Panc1 (cell line): ENCODE results near the gene LMBRD1. TPM values are rescaled to one million over a fixed set of nuclear protein-coding genes. Genes with fewer than 3 reads are reported as not detected.

Source experiments
- ATAC-seq: fragments of 200-7000 bp; cut with Tn5 transposase; 2 replicates; pipeline ENCODE4 v1.9.1; 2020; ENCODE audit warnings: mild to moderate bottlenecking, moderate library complexity
- BruUV-seq: library from RNA; stranded (reverse); fragments of 400-500 nt; replicated peaks from 2 replicates; lab custom pipeline; 2021; lab: Mats Ljungman, UMichigan
- CTCF ChIA-PET: fragments of 300-600 bp; sonication (Branson Sonifier 250); formaldehyde crosslinking; loops from one replicate; lab custom pipeline; 2022; ENCODE audit warnings: antibody characterized with exemption; lab: Charles Lee
- POLR2A ChIA-PET: fragments of 300-600 bp; sonication (Branson Sonifier 250); formaldehyde crosslinking; loops from one replicate; lab custom pipeline; 2022; ENCODE audit warnings: antibody characterized with exemption; lab: Charles Lee
- DNase-seq: peaks from one replicate; pipeline ENCODE4 v3.0.0-alpha.2; 2010; ENCODE audit warnings: low read depth, low spot score
- H3K27ac ChIP-seq: 2 replicates; pipeline ENCODE4 v1.5.1; 2011; ENCODE audit warnings: mild to moderate bottlenecking, low read length, inconsistent platforms
- H3K27me3 ChIP-seq: fragments of 200-500 bp; sonication (Bioruptor generic); 2 replicates; pipeline ENCODE4 v1.6.0; 2014; ENCODE audit warnings: low read length, inconsistent platforms; ENCODE audit not compliant: control insufficient read depth, insufficient read depth
- H3K36me3 ChIP-seq: fragments of 200-500 bp; sonication (Bioruptor generic); 2 replicates; pipeline ENCODE4 v1.5.1; 2014; ENCODE audit warnings: inconsistent platforms, mild to moderate bottlenecking, low read length, moderate library complexity; ENCODE audit not compliant: control insufficient read depth, insufficient read depth
- H3K4me1 ChIP-seq: 2 replicates; pipeline ENCODE4 v1.5.1; 2011; ENCODE audit warnings: inconsistent platforms, mild to moderate bottlenecking, low read length, moderate library complexity; ENCODE audit not compliant: control insufficient read depth, insufficient read depth
- H3K4me3 ChIP-seq, 2 experiments: 2 replicates each; pipeline ENCODE4 v1.5.1; 2011 to 2012; ENCODE audit warnings: low read depth in 2 of 2, low read length in 2 of 2, mild to moderate bottlenecking in 2 of 2, inconsistent platforms in 1 of 2, moderate library complexity in 1 of 2
- H3K9me3 ChIP-seq: fragments of 200-500 bp; sonication (Bioruptor generic); 2 replicates; pipeline ENCODE4 v1.5.1; 2014; ENCODE audit warnings: low read depth, mild to moderate bottlenecking, inconsistent platforms, low read length, moderate library complexity; ENCODE audit not compliant: control insufficient read depth, insufficient read depth
- CTCF ChIP-seq: fragments of 450-650 bp; IDR thresholded peaks from 2 replicates; pipeline ENCODE4 v1.5.1; 2017; ENCODE audit warnings: mild to moderate bottlenecking
- POLR2AphosphoS5 ChIP-seq: IDR thresholded peaks from 2 replicates; pipeline ENCODE4 v1.6.1; 2012; ENCODE audit warnings: mild to moderate bottlenecking, low read depth, low read length, moderate library complexity
- SIN3A ChIP-seq: IDR thresholded peaks from 2 replicates; pipeline ENCODE4 v1.6.1; 2012; ENCODE audit warnings: low read depth, mild to moderate bottlenecking, low read length, moderate library complexity, borderline replicate concordance; ENCODE audit not compliant: insufficient read depth
- TCF7L2 ChIP-seq: IDR thresholded peaks from 2 replicates; pipeline ENCODE4 v1.6.1; 2011; ENCODE audit warnings: mild to moderate bottlenecking, low read depth, low read length, inconsistent platforms
- in situ Hi-C: cut with HindIII; loops from 2 replicates; pipeline ENCODE4 v1.10.0; 2016; ENCODE audit warnings: low sequenced_read_pairs, low pct_unique_long_range_greater_than_20kb
- intact Hi-C: fragments of 100-400 bp; cut with micrococcal nuclease; formaldehyde crosslinking; loops from one replicate; pipeline ENCODE4 v1.10.0; 2022; ENCODE audit not compliant: unreplicated experiment
- total RNA-seq: library from RNA; stranded (reverse); gene quantifications from one replicate; pipeline ENCODE4 v1.2.1, GENCODE V29; 2021; ENCODE audit not compliant: unreplicated experiment
- TF ChIP-seq, protein P1 (sequence below), 2 experiments: IDR thresholded peaks; 2 replicates each; pipeline ENCODE4 v1.6.1; 2011 to 2012; ENCODE audit warnings: low read depth in 2 of 2, control low read depth in 1 of 2, low read length in 1 of 2, mild to moderate bottlenecking in 1 of 2, moderate library complexity in 1 of 2; ENCODE audit not compliant: insufficient read depth in 1 of 2

The LMBRD1 gene
- total RNA-seq, 1 experiment from 2014 or later = 17.9 TPM

- ATAC-seq (no peak), DNase-seq (no peak)
- Histone ChIP-seq H3K4me3 (no peak overlapping the region), H3K27me3 (no peaks in the 10 kb centered on the region), H3K36me3 (no peaks in the 10 kb centered on the region), H3K9me3 (no peaks in the 10 kb centered on the region), H3K27ac (no peak overlapping the region), H3K4me1 (no peaks in the 10 kb centered on the region)
- POLR2A ChIA-PET = no interaction called here
- intact Hi-C loops (no loop called here), in situ Hi-C loops (no loop called here)
- CTCF ChIA-PET = no interaction called here
- TF ChIP-seq CTCF = no peak
- TF ChIP-seq TCF7L2 = no peak
- TF ChIP-seq, protein P1, sequence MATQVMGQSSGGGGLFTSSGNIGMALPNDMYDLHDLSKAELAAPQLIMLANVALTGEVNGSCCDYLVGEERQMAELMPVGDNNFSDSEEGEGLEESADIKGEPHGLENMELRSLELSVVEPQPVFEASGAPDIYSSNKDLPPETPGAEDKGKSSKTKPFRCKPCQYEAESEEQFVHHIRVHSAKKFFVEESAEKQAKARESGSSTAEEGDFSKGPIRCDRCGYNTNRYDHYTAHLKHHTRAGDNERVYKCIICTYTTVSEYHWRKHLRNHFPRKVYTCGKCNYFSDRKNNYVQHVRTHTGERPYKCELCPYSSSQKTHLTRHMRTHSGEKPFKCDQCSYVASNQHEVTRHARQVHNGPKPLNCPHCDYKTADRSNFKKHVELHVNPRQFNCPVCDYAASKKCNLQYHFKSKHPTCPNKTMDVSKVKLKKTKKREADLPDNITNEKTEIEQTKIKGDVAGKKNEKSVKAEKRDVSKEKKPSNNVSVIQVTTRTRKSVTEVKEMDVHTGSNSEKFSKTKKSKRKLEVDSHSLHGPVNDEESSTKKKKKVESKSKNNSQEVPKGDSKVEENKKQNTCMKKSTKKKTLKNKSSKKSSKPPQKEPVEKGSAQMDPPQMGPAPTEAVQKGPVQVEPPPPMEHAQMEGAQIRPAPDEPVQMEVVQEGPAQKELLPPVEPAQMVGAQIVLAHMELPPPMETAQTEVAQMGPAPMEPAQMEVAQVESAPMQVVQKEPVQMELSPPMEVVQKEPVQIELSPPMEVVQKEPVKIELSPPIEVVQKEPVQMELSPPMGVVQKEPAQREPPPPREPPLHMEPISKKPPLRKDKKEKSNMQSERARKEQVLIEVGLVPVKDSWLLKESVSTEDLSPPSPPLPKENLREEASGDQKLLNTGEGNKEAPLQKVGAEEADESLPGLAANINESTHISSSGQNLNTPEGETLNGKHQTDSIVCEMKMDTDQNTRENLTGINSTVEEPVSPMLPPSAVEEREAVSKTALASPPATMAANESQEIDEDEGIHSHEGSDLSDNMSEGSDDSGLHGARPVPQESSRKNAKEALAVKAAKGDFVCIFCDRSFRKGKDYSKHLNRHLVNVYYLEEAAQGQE (IDR thresholded peaks at IDR 0.05; ENCODE audit: insufficient read depth in 1 of 2, low read depth in 2 of 2, low read length in 1 of 2) = no peak
- TF ChIP-seq SIN3A = no peak
- BruUV-seq = no TSS peak
Measured at GRCh38 chr6:69758214-69758613, 38.6 kb downstream of the LMBRD1 start.

DNA sequence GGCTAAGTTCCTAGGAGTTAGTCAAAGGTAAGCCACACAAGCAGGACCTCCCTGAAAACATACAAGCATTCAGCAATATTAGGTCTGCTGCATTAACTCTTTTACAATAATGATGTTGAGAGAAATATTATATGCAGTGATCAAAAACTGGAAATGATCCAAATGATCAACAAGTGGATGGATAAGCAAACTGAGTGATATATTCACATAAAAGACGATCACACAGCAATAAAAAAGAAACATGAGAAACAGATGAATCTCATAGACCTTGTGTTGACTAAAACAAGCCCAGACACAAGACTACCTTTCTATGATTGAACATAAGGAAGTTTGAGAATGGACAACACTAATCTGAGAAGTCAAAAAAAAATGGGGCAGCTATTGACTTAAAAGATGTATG lies 39.9 kb downstream of the LMBRD1 start:
- no peak overlapping the region for H3K27ac ChIP-seq
- no peaks in the 10 kb centered on the region for H3K9me3 ChIP-seq
- no peak for DNase-seq
- H3K36me3 ChIP-seq = no peaks in the 10 kb centered on the region
- H3K4me1 ChIP-seq = no peaks in the 10 kb centered on the region
- TF ChIP-seq POLR2AphosphoS5 (no peak), CTCF (no peak), TCF7L2 (no peak), SIN3A (no peak)
- TF ChIP-seq, protein P1 (IDR thresholded peaks at IDR 0.05; ENCODE audit: insufficient read depth in 1 of 2, low read depth in 2 of 2, low read length in 1 of 2) = no peak
- intact Hi-C loops (no loop called here), in situ Hi-C loops (no loop called here)
- H3K27me3 ChIP-seq = no peaks in the 10 kb centered on the region
- no peak for ATAC-seq
- no TSS peak for BruUV-seq
- ChIA-PET CTCF (no interaction called here), POLR2A (no interaction called here)
- H3K4me3 ChIP-seq = no peak overlapping the region
